Measurements from ENCODE around the gene FAM184B.
"Not testable (repeated sequence)": the region's sequence is repeated elsewhere in the genome, so short reads cannot be mapped to it uniquely, and the experiment has no call there.

The FAM184B gene

DNA sequence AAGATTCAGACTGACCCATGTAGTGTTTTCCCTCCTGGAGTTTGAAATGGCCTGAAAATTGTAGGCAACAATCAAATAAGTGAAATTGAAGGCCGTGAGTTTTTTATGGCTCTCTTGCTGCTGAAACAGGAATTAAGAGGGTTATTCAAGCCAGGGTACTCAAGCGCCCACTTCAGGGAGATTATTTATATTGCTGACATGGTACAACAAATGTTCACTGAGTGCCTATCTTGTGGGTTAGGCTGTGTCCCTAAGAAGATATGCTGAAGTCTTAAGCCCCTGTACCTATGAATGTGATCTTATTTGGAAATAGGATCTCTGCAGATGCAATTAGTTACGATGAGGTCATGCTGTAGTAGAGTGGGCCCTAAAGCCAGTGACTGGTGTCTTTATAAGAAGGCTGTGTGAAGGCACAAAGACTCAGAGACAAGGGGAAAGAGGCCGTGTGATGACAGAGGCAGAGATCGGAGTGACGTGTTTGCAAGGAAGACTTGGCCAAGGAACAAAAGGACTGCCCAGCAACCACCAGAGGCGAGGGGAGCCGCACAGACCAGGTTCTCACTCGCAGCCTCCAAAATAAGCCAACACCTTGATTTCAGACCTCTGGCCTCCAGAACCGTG lies 94.1 kb downstream of the FAM184B start:
- no peak for DNase-seq (ENCODE audit: extremely low read depth, low read depth)
- TF ChIP-seq, protein P1, sequence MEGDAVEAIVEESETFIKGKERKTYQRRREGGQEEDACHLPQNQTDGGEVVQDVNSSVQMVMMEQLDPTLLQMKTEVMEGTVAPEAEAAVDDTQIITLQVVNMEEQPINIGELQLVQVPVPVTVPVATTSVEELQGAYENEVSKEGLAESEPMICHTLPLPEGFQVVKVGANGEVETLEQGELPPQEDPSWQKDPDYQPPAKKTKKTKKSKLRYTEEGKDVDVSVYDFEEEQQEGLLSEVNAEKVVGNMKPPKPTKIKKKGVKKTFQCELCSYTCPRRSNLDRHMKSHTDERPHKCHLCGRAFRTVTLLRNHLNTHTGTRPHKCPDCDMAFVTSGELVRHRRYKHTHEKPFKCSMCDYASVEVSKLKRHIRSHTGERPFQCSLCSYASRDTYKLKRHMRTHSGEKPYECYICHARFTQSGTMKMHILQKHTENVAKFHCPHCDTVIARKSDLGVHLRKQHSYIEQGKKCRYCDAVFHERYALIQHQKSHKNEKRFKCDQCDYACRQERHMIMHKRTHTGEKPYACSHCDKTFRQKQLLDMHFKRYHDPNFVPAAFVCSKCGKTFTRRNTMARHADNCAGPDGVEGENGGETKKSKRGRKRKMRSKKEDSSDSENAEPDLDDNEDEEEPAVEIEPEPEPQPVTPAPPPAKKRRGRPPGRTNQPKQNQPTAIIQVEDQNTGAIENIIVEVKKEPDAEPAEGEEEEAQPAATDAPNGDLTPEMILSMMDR (IDR thresholded peaks at IDR 0.05; ENCODE audit: low read depth, low read length), result no peak

DNA sequence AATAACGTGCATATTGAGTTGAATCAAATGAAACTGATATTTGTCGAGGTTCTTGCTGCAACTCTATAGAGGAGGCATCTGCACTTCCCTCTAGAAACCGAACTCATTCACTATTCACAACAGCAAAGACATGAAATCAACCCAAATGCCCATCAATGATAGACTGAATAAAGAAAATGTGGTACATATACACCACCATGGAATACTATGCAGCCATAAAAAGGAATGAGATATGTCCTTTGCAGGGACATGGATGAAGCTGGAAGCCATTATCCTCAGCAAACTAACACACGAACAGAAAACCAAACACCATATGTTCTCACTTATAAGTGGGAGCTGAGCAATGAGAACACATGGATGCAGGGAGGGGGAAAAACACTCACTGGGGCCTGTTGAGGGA lies 96.8 kb downstream of the FAM184B start:
- not testable (repeated sequence) for DNase-seq (ENCODE audit: extremely low read depth, low read depth)

DNA sequence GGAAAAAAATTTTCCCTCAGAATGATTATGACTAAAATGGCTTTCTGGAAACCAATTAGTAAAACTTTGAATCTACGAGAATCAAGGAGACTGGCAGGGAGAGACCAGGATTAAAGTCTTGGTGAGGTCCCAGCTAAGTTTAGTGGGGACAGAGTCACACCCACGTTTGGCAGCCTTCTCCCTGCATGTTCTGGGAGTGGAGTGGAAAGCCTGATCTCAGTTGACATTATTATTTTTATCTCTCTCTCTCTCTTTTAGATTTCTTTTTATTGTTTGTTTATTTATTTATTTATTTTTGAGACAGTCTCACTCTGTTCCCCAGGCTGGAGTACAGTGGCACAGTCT lies 99.2 kb downstream of the FAM184B start:
- TF ChIP-seq, protein P1 (IDR thresholded peaks at IDR 0.05; ENCODE audit: low read depth, low read length), result no peak

DNA sequence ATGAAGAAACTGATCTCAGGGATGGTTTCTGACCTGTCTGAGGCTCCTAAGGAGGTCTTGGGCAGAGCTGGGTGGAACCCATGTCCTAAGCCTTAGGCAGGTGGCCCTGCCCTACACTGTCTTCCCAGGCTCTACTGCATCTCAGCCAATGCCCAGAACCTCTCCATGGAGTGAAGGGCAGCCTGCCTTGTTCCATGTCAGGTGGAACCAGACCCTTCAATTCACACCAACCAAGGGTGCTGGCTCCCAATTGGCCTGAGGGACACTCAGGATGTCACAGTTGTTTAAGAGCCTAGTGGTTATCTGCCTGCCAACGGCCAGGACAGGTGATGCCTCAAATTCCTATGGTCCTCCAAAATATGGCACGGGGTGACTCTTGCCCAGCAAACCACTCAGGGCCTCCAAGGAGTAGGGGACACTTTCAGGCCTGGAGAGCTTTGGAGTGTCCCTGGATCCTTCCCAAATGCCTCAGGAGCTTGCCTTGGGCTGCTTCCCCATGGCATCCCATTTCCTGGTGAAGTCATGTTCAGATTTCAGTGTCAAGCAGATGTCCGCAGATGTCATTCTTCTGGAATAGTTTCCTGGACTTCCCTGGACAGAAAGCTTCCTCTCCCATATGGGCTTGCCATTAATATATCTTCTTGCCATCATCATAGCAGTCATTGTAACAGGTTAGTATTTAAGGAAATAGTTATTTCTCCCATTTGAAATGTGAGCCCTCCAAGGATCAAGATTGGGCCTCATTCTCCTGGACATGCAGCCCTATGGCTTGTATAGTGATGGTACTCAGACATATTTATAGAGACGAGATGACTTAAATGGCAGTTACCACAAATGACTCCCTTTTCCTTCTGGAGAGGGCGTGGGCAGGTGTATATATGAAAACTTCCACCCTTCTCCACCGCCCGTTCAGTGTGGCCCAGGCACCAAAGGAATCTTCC lies 99.9 kb downstream of the FAM184B start:
- TF ChIP-seq, protein P1 (IDR thresholded peaks at IDR 0.05; ENCODE audit: low read depth, low read length), result no peak
- DNase-seq (ENCODE audit: extremely low read depth, low read depth), result no peak

More for the DNA sequence above, 99.2 kb downstream of the FAM184B start:
- DNase-seq (ENCODE audit: extremely low read depth, low read depth), result no peak

DNA sequence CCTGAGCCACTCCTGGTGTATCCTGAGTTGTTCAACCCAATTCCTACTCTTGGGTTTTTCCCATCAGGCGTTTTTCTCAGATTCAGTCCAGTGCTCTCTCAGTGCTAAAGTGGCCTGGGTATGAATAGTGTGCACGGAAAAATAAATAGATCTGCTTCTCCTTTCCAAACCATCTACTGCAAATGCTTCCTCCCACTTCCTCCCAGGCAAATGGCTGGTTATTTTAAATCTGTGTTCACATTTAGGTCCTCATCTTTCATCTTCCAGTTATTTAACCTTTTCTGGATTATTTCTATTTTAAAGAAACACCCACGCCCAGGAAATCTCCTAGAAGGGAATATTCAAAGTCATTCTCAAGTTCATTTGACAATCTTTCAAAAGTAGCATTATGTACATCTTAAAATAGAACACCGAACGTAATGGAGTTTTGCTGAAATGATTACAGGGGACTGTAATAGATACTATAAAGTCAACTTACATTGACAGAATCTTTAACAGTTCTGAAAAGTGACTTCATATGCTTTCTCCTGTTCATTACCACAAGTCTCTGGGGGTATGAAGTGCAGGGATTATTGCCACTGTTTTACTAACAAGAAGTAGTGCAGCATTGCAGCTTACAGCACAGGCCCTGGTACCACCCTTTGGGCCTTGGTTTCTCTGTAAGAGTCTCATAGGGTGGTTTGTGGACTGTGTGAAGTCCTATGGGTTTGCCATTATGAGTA lies 100.7 kb downstream of the FAM184B start:
- no peak for DNase-seq (ENCODE audit: extremely low read depth, low read depth)
- TF ChIP-seq, protein P1 (IDR thresholded peaks at IDR 0.05; ENCODE audit: low read depth, low read length), result no peak

DNA sequence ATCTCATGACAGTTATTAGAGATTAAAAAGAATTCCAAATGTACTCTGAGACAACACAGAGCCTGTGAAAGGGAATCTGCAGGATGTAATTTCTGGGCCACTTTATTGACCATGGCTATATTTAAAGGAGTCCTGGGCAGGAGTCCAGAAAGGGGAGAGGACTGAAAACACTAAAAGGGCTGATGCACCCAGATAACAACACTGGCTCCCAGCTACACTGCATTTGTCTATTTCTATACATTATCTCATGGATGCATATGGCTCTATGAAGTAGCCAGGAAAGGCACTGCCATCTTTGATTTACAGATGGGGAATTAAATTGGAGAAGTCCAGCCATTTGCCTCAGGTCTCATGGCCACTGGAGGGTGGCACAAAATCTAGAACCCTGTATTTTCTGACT lies 111.0 kb downstream of the FAM184B start:
- TF ChIP-seq, protein P1 (IDR thresholded peaks at IDR 0.05; ENCODE audit: low read depth, low read length), result no peak
- DNase-seq (ENCODE audit: extremely low read depth, low read depth), result no peak

DNA sequence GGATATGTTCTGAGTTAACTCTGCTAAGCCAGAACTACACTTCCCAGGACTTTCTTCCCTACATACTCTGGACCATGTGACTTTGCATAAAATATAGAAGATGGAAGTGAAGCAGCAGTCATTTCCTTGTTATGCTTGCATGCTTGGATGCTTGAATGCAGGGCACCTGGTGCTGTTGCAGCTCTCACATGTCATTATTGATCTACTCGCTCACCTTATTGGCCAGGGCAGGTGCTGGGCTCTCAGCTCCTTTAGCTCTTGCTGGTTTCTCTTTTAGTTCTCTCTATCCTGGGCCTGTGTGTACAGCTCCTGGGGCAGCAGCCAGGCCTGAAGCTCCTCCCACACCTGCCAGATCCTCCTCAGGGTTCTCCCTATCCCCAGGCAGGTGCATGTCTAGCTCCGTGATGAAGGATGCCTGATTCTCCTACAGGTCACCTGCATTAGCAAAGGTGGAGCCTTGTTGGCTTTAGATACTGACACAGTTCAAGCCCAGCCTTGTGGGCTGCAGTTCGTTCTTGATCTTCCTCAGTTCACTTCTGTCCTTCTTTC lies 113.7 kb downstream of the FAM184B start:
- no peak for DNase-seq (ENCODE audit: extremely low read depth, low read depth)
- TF ChIP-seq, protein P1 (IDR thresholded peaks at IDR 0.05; ENCODE audit: low read depth, low read length), result no peak

Data from AG09319 (cell line).